ENCODE measurements around the gene IVD. TPM values are rescaled to one million over a fixed set of nuclear protein-coding genes. Genes with fewer than 3 reads are reported as not detected.

IVD gene
- total and polyA plus RNA-seq, 9 of the 15 experiments (the other 6 are each of a cell fraction or from before 2014, with no cell fraction given), result 0.15 to 4.5 (median 2.4) TPM

DNA sequence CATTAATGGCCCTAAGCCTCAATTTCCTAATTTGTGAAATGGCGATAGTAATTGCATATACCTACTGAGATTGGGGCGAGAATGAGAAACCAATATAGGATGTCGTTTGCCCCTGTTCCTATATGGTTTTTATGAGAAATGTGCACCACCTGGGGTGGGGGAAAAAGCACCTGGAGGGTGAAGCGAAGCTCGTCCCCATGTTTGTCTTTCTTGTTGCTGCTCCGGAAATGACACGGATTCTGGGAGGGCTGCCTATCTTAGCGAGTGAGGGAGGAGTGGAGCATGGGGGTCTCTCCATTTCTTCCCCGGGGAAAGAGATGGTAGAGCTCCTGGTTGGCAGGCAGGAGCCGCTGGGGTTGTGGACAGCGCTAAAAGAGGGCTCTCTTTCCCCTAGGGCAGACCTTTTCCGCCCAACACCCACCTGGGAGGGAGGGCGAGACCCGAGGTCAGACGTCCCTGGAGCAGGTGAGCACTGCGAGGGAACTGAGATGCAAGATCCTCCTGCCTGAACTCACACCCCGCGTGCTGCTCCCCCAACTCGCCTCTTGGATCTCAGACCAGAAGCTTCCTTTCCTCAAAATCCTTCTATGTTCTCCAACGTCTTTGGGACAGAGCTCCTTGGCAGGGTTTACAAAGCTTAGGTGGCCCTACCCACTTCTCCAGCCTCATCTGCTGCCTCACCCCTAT lies 29.6 kb downstream of the IVD start:
- Histone ChIP-seq H3K4me3 (no peak overlapping the region), H3K9me3 (replicated peaks; ENCODE audit: control insufficient read depth, insufficient read depth, low read depth, low read length) (no peaks in the 10 kb centered on the region), H3K9me1 (ENCODE audit: control insufficient read depth, insufficient read depth, low read length) (no peaks in the 10 kb centered on the region), H3K9ac (ENCODE audit: insufficient read depth in 1 of 2, low read depth in 2 of 2, low read length in 2 of 2) (peak overlapping the region in 1 of 2 experiments; percentile 70; a peak in 2 of 4 replicates), H3K4me1 (replicated peaks in 1 of 2; ENCODE audit: control insufficient read depth in 2 of 2, insufficient read depth in 2 of 2, low read length in 2 of 2) (peaks cover 50 to 51% of the 10 kb centered on the region in 2 experiments), H2AFZ (ENCODE audit: low read depth, low read length) (peak overlapping the region; percentile 95; the same call in 1 of the 2 replicates), H3K79me2 (ENCODE audit: control insufficient read depth, insufficient read depth, low read length) (peaks cover 23% of the 10 kb centered on the region; the same call in 2 of the 3 replicates), H4K20me1 (replicated peaks; ENCODE audit: control insufficient read depth, insufficient read depth, low read length) (no peaks in the 10 kb centered on the region), H3K4me2 (ENCODE audit: insufficient read depth, low read length) (no peak overlapping the region), H3K27ac (ENCODE audit: extremely low read depth, low read depth, low read length) (no peak overlapping the region), H3K36me3 (ENCODE audit: control insufficient read depth, insufficient read depth, low read length) (no peaks in the 10 kb centered on the region), H3K27me3 (ENCODE audit: control insufficient read depth in 2 of 2, insufficient read depth in 2 of 2, low read length in 2 of 2) (no peaks in the 10 kb centered on the region)
- no peak for DNase-seq (ENCODE audit: extremely low read depth in 1 of 4, low spot score in 3 of 4)
- no TSS peak for BruUV-seq (replicated peaks)
- no peak for FAIRE-seq
- ChIA-PET POLR2A (interaction anchor here (2.7 kb wide), 1 partner anchor 9 kb away, joined by 16 read pairs; no protein-coding TSS in a partner anchor), CTCF (ENCODE audit: low intra/inter-chr PET ratio) (no interaction called here)
- intact Hi-C loops (cut with micrococcal nuclease) (no loop called here), in situ Hi-C loops (cut with MboI) (no loop called here)
- no peak for ATAC-seq
- TF ChIP-seq FOXK2 (conservative IDR thresholded peaks at IDR 0.05 in 1 of 2, IDR thresholded peaks at IDR 0.05 in 1 of 2; ENCODE audit: low read depth in 2 of 2) (no peak), ZNF232 (CRISPR knock-in tag; IDR thresholded peaks at IDR 0.05) (no peak), NELFE (IDR thresholded peaks at IDR 0.05; ENCODE audit: insufficient read depth, insufficient read length) (no peak), NEUROD1 (IDR thresholded peaks at IDR 0.05; ENCODE audit: borderline replicate concordance, low read depth, low read length, partially characterized antibody) (no peak), SPI1 (IDR thresholded peaks at IDR 0.05; ENCODE audit: borderline replicate concordance, low read depth, low read length) (no peak), PHTF2 (CRISPR knock-in tag; IDR thresholded peaks at IDR 0.05) (no peak), CEBPG (CRISPR knock-in tag; IDR thresholded peaks at IDR 0.05) (no peak), CEBPG (tag; conservative IDR thresholded peaks at IDR 0.05 in 1 of 2, IDR thresholded peaks at IDR 0.05 in 1 of 2) (no peak), MAFF (IDR thresholded peaks at IDR 0.05; ENCODE audit: low read length) (no peak)
- TF ChIP-seq, protein P1, sequence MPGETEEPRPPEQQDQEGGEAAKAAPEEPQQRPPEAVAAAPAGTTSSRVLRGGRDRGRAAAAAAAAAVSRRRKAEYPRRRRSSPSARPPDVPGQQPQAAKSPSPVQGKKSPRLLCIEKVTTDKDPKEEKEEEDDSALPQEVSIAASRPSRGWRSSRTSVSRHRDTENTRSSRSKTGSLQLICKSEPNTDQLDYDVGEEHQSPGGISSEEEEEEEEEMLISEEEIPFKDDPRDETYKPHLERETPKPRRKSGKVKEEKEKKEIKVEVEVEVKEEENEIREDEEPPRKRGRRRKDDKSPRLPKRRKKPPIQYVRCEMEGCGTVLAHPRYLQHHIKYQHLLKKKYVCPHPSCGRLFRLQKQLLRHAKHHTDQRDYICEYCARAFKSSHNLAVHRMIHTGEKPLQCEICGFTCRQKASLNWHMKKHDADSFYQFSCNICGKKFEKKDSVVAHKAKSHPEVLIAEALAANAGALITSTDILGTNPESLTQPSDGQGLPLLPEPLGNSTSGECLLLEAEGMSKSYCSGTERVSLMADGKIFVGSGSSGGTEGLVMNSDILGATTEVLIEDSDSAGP (CRISPR knock-in tag; IDR thresholded peaks at IDR 0.05), result no peak
- 72% methylated on average over 17 of the region's 20 CpGs for WGBS (ENCODE audit: insufficient coverage, low coverage, missing lambda C conversion rate)
